Natural killer cell (primary cell): Measurements from ENCODE around the gene NDUFB3. TPM values are rescaled to one million over a fixed set of nuclear protein-coding genes. Genes with fewer than 3 reads are reported as not detected.
A peak's percentile ranks its signal among the peaks of the same experiment; 100 is the strongest.

ENCODE experiments used
- ATAC-seq, 3 donors: fragments of 150-1000 bp in 2 of 3; fragments of 200-7000 bp in 1 of 3; cut with Tn5 transposase; 1 replicate in 1 of 3; 2 replicates in 2 of 3; pipeline ENCODE4 v1.10.0; 2021; ENCODE audit warnings: mild to moderate bottlenecking in 2 of 3, moderate library complexity in 2 of 3
- DNase-seq, 2 donors: peaks; one replicate each; pipeline versions ENCODE4 v3.0.0 to v3.0.0-alpha.2; 2013 to 2021; ENCODE audit warnings: mixed read lengths in 1 of 2
- H3K27ac ChIP-seq: one replicate; pipeline ENCODE4 v1.5.1; 2013; ENCODE audit warnings: mild to moderate bottlenecking, low read length
- H3K27me3 ChIP-seq: one replicate; pipeline ENCODE4 v1.6.1; 2013; ENCODE audit warnings: low read length; ENCODE audit not compliant: control insufficient read depth, insufficient read depth
- H3K36me3 ChIP-seq: one replicate; pipeline ENCODE4 v1.6.1; 2013; ENCODE audit warnings: low read length; ENCODE audit not compliant: control insufficient read depth, insufficient read depth
- H3K4me1 ChIP-seq: one replicate; pipeline ENCODE4 v1.6.1; 2013; ENCODE audit warnings: low read length; ENCODE audit not compliant: control insufficient read depth, insufficient read depth
- H3K4me3 ChIP-seq: one replicate; pipeline ENCODE4 v1.5.1; 2013; ENCODE audit warnings: low read length
- H3K9me3 ChIP-seq: one replicate; pipeline ENCODE4 v1.6.1; 2013; ENCODE audit warnings: low read length; ENCODE audit not compliant: control insufficient read depth, insufficient read depth
- H3K27ac Mint-ChIP-seq, 2 donors: one replicate each; pipeline ENCODE4 v1.8.0; 2022; ENCODE audit warnings: mild to moderate bottlenecking in 2 of 2, mixed read lengths in 2 of 2, moderate library complexity in 1 of 2
- H3K27me3 Mint-ChIP-seq, 2 donors: one replicate each; pipeline ENCODE4 v1.8.0; 2022; ENCODE audit warnings: low read depth in 2 of 2, mixed read lengths in 2 of 2
- H3K36me3 Mint-ChIP-seq: one replicate; pipeline ENCODE4 v1.8.0; 2022; ENCODE audit warnings: mixed read lengths
- H3K4me1 Mint-ChIP-seq, 2 donors: one replicate each; pipeline ENCODE4 v1.8.0; 2022; ENCODE audit warnings: mixed read lengths in 2 of 2
- H3K4me3 Mint-ChIP-seq: one replicate; pipeline ENCODE4 v1.8.0; 2022; ENCODE audit warnings: mild to moderate bottlenecking, moderate library complexity, mixed read lengths
- H3K9me3 Mint-ChIP-seq, 2 donors: one replicate each; pipeline ENCODE4 v1.8.0; 2022; ENCODE audit warnings: mixed read lengths in 2 of 2
- CTCF ChIP-seq: fragments of 200-600 bp; IDR thresholded peaks from one replicate; pipeline ENCODE4 v1.8.0; 2022; ENCODE audit warnings: antibody characterized with exemption
- WGBS: methylation state at CpG from one replicate; pipeline ENCODE4 v1.1.7; 2013; ENCODE audit warnings: missing lambda C conversion rate; ENCODE audit not compliant: insufficient coverage; 5-methylcytosine and 5-hydroxymethylcytosine counted together
- intact Hi-C: fragments of 100-400 bp; cut with micrococcal nuclease; formaldehyde crosslinking; loops from one replicate; pipeline ENCODE4 v1.14.2; 2022
- total RNA-seq, 4 donors: library from RNA; stranded (reverse); fragments of 120-200 nt in 1 of 4; gene quantifications; one replicate each; pipeline versions ENCODE4 v1.2.3 to v1.2.4, GENCODE V29; 2013 to 2022

Gene NDUFB3
- total RNA-seq, 3 donors from 2014 or later (not counting 1 experiment from before 2014, with no cell fraction given) = 23.5 to 32.7 (median 30.7) TPM

DNA sequence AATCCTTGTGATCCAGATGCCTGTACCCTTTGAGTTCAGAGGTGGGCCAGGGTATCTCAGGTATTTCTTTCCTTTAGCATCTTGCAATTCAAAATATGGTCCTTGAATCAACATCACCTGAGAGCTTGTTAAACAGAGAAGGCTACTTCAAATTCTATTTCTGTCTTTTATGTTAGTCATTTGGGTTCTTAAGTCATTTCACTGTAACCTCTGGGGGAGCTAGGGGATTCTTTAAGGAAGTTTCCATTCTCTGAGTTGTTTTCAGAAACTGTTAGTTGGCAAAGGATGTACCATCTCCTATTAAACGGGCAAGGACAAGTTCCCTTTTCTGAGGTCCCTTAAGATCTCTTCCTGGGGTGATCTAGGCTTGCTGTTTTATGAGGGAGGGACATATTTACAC, 60.7 kb downstream of the NDUFB3 start:
- WGBS = 11% methylated on average over 1 of the region's 1 CpG
- no peaks in the 10 kb centered on the region for H3K27me3 Mint-ChIP-seq
- H3K36me3 ChIP-seq = peaks cover 47% of the 10 kb centered on the region
- H3K4me1 Mint-ChIP-seq = peaks cover 68 to 70% of the 10 kb centered on the region in 2 donors
- no peaks in the 10 kb centered on the region for H3K9me3 Mint-ChIP-seq
- H3K27ac Mint-ChIP-seq = peak overlapping the region; percentile 97 to 100
- no peaks in the 10 kb centered on the region for H3K27me3 ChIP-seq
- peaks cover 27% of the 10 kb centered on the region for H3K36me3 Mint-ChIP-seq
- TF ChIP-seq CTCF = no peak
- H3K9me3 ChIP-seq = no peaks in the 10 kb centered on the region
- no peak overlapping the region for H3K4me3 ChIP-seq
- no peak for ATAC-seq
- H3K4me1 ChIP-seq = peaks cover 51% of the 10 kb centered on the region
- peak overlapping the region; percentile 36 for H3K27ac ChIP-seq
- H3K4me3 Mint-ChIP-seq = peak overlapping the region; percentile 49
- intact Hi-C loops = no loop called here
- DNase-seq = no peak

Other genes with a start within 250 kb of the NDUFB3 start
- 1,000 to 10,000 TPM in 2 of 3 donors, 100 to 1,000 TPM in 1; 975 to 1,296 (median 1,070) TPM for gene CLK1, start 207.3 kb upstream of the NDUFB3 start, total RNA-seq
- gene PPIL3, start 182.9 kb upstream of the NDUFB3 start, total RNA-seq = 10 to 100 TPM; 30.0 to 39.9 (median 33.3) TPM
- 10 to 100 TPM in 1 of 3 donors, 1 to 10 TPM in 2; 8.8 to 13.3 (median 9.6) TPM for gene NIF3L1, start 182.6 kb upstream of the NDUFB3 start, total RNA-seq
- gene ORC2, start 108.3 kb upstream of the NDUFB3 start, total RNA-seq = 10 to 100 TPM; 21.7 to 48.5 (median 26.1) TPM
- 10 to 100 TPM; 54.2 to 62.5 (median 60.1) TPM for gene HYCC2, start 330 bp upstream of the NDUFB3 start, total RNA-seq
- gene CFLAR, start 44.2 kb downstream of the NDUFB3 start, total RNA-seq = 100 to 1,000 TPM; 415 to 542 (median 445) TPM
- 100 to 1,000 TPM in 1 of 3 donors, 10 to 100 TPM in 2; 67.4 to 101 (median 75.3) TPM for gene CASP10, start 111.1 kb downstream of the NDUFB3 start, total RNA-seq
- gene CASP8, start 188.5 kb downstream of the NDUFB3 start, total RNA-seq = 100 to 1,000 TPM; 218 to 404 (median 347) TPM